LNCAP (cell line): ENCODE results near the gene RAB40C.

ENCODE experiments used
- TF ChIP-seq, protein P1 (sequence below): fragments of 450-650 bp; IDR thresholded peaks from 2 replicates; pipeline ENCODE4 v1.5.1; 2017; ENCODE audit warnings: mild to moderate bottlenecking

Gene RAB40C

DNA sequence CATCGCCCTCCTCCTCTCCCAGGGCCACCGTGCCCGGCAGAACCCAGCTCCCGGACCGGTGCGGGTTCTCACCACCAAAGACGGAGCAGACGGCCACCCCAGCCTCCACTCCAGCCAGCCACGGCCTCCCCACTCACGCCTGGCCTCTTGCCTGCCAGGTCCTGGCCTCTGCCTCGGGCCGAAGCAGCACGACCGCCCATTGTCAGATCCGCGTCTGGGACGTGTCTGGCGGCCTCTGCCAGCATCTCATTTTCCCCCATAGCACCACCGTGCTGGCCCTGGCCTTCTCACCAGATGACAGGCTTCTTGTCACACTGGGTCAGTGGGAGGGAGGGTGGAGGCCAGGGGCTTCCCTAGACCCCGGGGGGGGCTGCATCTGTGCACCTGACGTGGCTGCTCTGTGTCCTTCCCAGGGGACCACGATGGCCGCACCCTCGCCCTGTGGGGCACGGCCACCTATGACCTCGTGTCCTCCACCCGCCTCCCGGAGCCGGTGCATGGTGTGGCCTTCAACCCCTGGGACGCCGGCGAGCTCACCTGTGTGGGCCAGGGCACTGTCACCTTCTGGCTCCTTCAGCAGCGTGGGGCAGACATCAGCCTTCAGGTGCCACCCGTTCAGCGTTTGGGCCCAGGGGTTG is 71.4 kb downstream of the RAB40C start:
- TF ChIP-seq, protein P1, sequence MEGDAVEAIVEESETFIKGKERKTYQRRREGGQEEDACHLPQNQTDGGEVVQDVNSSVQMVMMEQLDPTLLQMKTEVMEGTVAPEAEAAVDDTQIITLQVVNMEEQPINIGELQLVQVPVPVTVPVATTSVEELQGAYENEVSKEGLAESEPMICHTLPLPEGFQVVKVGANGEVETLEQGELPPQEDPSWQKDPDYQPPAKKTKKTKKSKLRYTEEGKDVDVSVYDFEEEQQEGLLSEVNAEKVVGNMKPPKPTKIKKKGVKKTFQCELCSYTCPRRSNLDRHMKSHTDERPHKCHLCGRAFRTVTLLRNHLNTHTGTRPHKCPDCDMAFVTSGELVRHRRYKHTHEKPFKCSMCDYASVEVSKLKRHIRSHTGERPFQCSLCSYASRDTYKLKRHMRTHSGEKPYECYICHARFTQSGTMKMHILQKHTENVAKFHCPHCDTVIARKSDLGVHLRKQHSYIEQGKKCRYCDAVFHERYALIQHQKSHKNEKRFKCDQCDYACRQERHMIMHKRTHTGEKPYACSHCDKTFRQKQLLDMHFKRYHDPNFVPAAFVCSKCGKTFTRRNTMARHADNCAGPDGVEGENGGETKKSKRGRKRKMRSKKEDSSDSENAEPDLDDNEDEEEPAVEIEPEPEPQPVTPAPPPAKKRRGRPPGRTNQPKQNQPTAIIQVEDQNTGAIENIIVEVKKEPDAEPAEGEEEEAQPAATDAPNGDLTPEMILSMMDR, result no peak

DNA sequence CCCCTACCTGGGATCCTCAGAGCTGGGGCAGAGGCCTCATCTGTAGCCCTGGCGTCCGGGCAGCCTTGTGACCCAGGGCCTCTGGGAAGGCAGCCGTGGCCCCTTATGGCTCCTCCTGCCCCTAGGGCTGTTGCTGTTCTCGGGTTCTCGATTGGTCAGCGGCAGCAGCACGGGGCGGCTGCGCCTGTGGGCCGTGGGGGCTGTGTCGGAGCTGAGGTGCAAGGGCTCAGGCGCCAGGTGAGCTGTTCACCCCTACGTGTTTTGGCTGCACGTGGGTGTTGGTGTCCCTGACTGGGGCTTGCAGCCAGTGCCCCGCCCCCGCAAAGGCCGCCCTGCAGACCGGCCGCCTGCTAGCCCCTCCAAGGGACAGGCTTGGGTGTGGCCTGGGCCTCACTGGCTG is 72.2 kb downstream of the RAB40C start:
- TF ChIP-seq, protein P1, result no peak

DNA sequence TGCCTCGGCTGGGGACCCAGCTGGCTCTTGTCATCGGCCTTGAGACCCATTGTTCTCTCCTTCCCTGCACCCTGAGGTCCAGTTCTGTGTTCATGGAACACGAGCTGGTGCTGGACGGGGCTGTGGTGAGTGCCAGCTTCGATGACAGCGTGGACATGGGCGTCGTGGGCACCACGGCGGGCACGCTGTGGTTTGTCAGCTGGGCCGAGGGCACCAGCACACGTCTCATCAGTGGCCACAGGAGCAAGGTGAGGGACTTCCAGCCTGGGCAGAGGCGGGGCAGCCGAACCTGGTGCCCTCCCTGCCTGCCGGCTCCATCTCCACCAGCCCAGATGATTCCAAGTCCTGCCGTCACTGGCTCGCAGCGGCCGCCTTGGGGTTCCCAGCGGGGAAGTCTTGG is 72.7 kb downstream of the RAB40C start:
- TF ChIP-seq, protein P1, result no peak

DNA sequence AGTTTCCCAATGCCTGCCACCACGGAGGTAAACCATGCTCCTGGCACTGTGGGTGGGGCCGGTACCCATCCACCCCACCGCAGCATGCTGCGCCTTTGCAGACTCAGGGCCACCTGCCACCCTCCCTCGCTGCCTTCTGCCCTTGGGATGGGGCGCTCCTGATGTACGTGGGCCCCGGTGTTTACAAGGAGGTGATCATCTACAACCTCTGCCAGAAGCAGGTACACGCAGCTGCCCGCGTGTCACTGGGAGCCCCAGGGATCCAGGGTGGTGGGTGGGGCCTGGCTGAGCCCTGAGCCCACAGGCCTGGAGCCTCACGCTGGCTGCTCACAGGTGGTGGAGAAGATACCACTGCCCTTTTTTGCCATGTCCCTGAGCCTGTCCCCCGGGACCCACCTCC is 76.7 kb downstream of the RAB40C start:
- TF ChIP-seq, protein P1, result no peak

DNA sequence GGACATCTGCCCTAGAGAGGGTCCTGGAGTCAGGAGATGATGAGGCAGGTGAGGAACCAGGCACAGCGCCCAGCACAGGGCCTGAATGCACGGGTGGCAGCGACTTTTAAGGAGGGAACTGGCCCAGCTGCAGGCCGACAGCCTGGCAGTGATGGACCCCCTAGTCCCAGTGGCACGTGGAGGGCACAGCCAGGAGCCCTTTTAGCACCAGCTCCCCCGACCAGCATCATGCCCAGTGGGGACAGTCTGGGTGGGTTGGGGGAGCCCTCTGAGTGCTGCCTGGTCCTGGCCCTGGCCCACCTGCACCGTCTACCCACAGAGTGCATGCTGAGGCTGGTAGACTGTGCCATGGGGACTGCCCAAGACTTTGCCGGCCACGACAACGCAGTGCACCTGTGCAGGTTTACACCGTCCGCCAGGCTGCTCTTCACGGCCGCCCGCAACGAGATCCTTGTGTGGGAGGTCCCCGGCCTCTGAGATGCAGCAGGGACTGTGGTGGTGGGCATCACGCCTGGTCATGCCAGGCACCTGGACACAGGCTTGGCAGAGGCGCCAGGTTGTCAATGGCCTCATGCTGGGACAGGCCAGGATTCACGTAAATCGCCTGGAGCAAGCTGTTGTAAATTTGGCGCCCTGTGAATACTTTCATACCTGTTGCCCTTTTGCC is 77.4 kb downstream of the RAB40C start:
- TF ChIP-seq, protein P1, result no peak

DNA sequence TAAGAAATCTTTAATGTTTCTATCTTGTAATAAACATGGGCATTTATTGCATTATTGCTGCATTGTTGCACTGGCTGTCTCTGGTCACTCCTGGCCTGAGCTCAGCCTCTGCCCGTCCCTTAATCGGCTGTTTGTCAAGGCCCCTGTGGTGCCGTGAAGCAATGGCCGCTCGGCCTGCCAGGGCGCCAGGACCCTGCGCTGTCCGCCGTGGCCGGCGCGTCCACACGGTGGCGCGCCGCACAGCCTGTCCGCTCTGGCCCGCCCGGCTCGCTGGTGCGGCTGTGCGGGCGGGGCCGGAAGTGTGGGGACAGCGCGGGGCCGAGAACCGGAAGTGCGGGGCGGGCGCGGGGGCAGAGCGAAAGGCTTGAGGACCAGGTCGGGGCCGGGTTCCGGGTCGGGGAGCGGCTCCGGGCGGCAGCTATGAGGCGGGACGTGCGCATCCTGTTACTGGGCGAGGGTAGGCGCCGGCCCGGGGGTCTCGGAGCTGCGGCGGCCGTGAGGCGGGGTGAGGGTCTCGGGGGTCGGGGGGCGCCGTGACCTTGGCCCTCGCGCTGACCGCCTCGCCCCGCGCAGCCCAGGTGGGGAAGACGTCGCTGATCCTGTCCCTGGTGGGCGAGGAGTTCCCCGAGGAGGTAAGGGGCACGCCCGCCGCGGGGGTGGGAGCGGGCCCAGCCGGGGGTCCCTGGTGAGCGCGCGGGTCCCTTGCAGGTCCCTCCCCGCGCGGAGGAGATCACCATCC is 78.1 kb downstream of the RAB40C start, which contains the start of gene RHOT2:
RHOT2 (plus strand) TSS at position 353 of the 739 bp plus-strand sequence; CDS start at position 421, 68 bp downstream.
- TF ChIP-seq, protein P1, result peak; percentile 99

DNA sequence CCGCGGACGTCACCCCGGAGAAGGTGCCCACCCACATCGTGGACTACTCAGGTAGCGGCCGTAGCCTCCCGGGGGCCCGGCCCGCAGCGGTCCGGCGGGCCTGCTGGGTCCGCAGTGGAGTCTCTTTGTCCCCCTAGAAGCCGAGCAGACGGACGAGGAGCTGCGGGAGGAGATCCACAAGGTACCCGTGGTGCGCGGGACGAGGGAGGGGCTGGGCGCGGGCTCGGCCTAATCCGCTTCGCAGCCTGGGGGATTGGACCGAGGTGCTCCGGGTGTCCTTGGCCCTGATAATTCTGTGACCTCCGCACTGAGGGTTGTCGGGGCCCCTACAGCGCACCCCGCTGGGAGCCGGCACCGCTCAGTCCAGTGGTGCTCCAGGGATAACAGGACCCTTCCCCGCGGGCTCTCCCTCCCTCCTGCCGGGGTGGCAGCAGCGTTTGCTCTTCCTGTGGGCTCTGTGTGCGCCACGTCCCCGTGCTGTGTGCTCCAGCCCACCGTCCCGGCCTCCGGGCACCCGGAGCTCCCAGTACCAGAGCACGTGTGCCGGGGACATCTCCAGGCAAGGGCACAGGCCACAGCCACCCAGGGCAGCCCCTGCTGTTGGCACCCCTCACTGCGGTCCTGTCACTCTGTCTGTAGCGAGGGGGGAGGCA is 78.8 kb downstream of the RAB40C start:
- TF ChIP-seq, protein P1, result no peak
